Neural cell (in vitro differentiated cells): ENCODE results near the gene LBX2. TPM values are rescaled to one million over a fixed set of nuclear protein-coding genes. Genes with fewer than 3 reads are reported as not detected.

Source experiments
- H2AFZ ChIP-seq: fragments of 200-600, 300-800 bp; sonication (generic), shearing (Covaris generic); 2 replicates; pipeline ENCODE4 v1.6.0; 2014; ENCODE audit warnings: low read depth, mild to moderate bottlenecking, antibody characterized with exemption, low read length, moderate library complexity
- H3F3A ChIP-seq: fragments of 200-600 bp; shearing (Covaris generic); 2 replicates; pipeline ENCODE4 v1.6.1; 2016; ENCODE audit warnings: mild to moderate bottlenecking, moderate library complexity, mixed read lengths, antibody characterized with exemption, low read length; ENCODE audit not compliant: insufficient read depth, poor library complexity, severe bottlenecking
- H3K27ac ChIP-seq: fragments of 200-600, 300-800 bp; sonication (generic), shearing (Covaris generic); 2 replicates; pipeline ENCODE4 v1.5.1; 2014; ENCODE audit warnings: mild to moderate bottlenecking, low read length, moderate library complexity
- H3K27me3 ChIP-seq: fragments of 300-800, 200-600 bp; sonication (generic), shearing (Covaris generic); 2 replicates; pipeline ENCODE4 v1.6.0; 2014; ENCODE audit warnings: mild to moderate bottlenecking, low read depth, low read length, moderate library complexity; ENCODE audit not compliant: insufficient read depth
- H3K36me3 ChIP-seq: fragments of 300-800, 200-600 bp; sonication (generic), shearing (Covaris generic); 2 replicates; pipeline ENCODE4 v1.5.1; 2014; ENCODE audit warnings: mild to moderate bottlenecking, antibody characterized with exemption, low read length, moderate library complexity; ENCODE audit not compliant: insufficient read depth
- H3K4me2 ChIP-seq: fragments of 300-800, 200-600 bp; sonication (generic), shearing (Covaris generic); 2 replicates; pipeline ENCODE4 v1.6.0; 2014; ENCODE audit warnings: mild to moderate bottlenecking, low read length
- H3K4me3 ChIP-seq: fragments of 300-800, 200-600 bp; sonication (generic), shearing (Covaris generic); 2 replicates; pipeline ENCODE4 v1.5.1; 2014; ENCODE audit warnings: mild to moderate bottlenecking, low read length, moderate library complexity
- H3K79me2 ChIP-seq: fragments of 200-600 bp; shearing (Covaris generic); replicated peaks from 2 replicates; pipeline ENCODE4 v1.6.0; 2014; ENCODE audit warnings: mild to moderate bottlenecking, low read length, moderate library complexity; ENCODE audit not compliant: insufficient read depth
- H3K9ac ChIP-seq: fragments of 300-800, 200-600 bp; sonication (generic), shearing (Covaris generic); 2 replicates; pipeline ENCODE4 v1.6.1; 2016; ENCODE audit warnings: mild to moderate bottlenecking, low read length, mixed read lengths
- H3K9me2 ChIP-seq: fragments of 200-600 bp; shearing (Covaris generic); 2 replicates; pipeline ENCODE4 v1.6.1; 2016; ENCODE audit warnings: mild to moderate bottlenecking, low read length, mixed read lengths; ENCODE audit not compliant: insufficient read depth
- H3K9me3 ChIP-seq: fragments of 200-600, 300-800 bp; sonication (generic), shearing (Covaris generic); 2 replicates; pipeline ENCODE4 v1.6.1; 2016; ENCODE audit warnings: mild to moderate bottlenecking, mixed run types, low read length, moderate library complexity, mixed read lengths
- H4K20me1 ChIP-seq: fragments of 200-600 bp; shearing (Covaris generic); 2 replicates; pipeline ENCODE4 v1.6.1; 2016; ENCODE audit warnings: mild to moderate bottlenecking, mixed run types; ENCODE audit not compliant: insufficient read depth
- CTCF ChIP-seq: fragments of 450-650 bp; IDR thresholded peaks from 2 replicates; pipeline ENCODE4 v1.5.1; 2014; ENCODE audit warnings: antibody characterized with exemption, mild to moderate bottlenecking, moderate library complexity; ENCODE audit not compliant: poor library complexity, severe bottlenecking
- EP300 ChIP-seq: fragments of 450-650 bp; conservative IDR thresholded peaks from 2 replicates; pipeline ENCODE4 v1.6.1; 2014; ENCODE audit warnings: antibody characterized with exemption, mild to moderate bottlenecking, moderate library complexity; ENCODE audit not compliant: poor library complexity, severe bottlenecking
- EZH2 ChIP-seq: fragments of 200-600, 300-800 bp; shearing (Covaris generic), sonication (generic); IDR thresholded peaks from 2 replicates; pipeline ENCODE4 v1.6.1; 2014; ENCODE audit warnings: antibody characterized with exemption, low read length, borderline replicate concordance, mild to moderate bottlenecking; ENCODE audit not compliant: insufficient read depth, poor library complexity, severe bottlenecking
- MXI1 ChIP-seq: fragments of 450-650 bp; conservative IDR thresholded peaks from 2 replicates; pipeline ENCODE4 v1.6.1; 2014; ENCODE audit warnings: antibody characterized with exemption, mild to moderate bottlenecking; ENCODE audit not compliant: poor library complexity, severe bottlenecking
- POLR2AphosphoS5 ChIP-seq: IDR thresholded peaks from 2 replicates; pipeline ENCODE4 v1.6.1; 2012
- RAD21 ChIP-seq: fragments of 450-650 bp; conservative IDR thresholded peaks from 2 replicates; pipeline ENCODE4 v1.6.1; 2014; ENCODE audit warnings: antibody characterized with exemption, mild to moderate bottlenecking, moderate library complexity
- REST ChIP-seq: IDR thresholded peaks from 2 replicates; pipeline ENCODE4 v1.6.1; 2012; ENCODE audit warnings: borderline replicate concordance
- SMC3 ChIP-seq: fragments of 450-650 bp; conservative IDR thresholded peaks from 2 replicates; pipeline ENCODE4 v1.6.1; 2014; ENCODE audit warnings: antibody characterized with exemption, mild to moderate bottlenecking, moderate library complexity; ENCODE audit not compliant: poor library complexity
- TAF1 ChIP-seq: IDR thresholded peaks from 2 replicates; pipeline ENCODE4 v1.6.1; 2012; ENCODE audit warnings: low read depth
- polyA plus RNA-seq: library from polyadenylated mRNA; depleted of rRNA; stranded (reverse); fragments of >200 nt; gene quantifications from 2 replicates; pipeline ENCODE4 v1.2.3, GENCODE V29; 2014

Gene LBX2
- polyA plus RNA-seq, 1 donor from 2014 or later: not detected

GRCh38 chr2:74525717-74526648, 26.6 kb upstream of the LBX2 start, which contains the start of gene DQX1:
Gene DQX1 (minus strand): TSS chr2:74526231. CDS start chr2:74525729, 502 bp downstream.
- Histone ChIP-seq H3K79me2 (peaks cover 13% of the 10 kb centered on the region), H3K4me3 (no peak within 1 kb of the TSS), H3K27me3 (peaks cover 13% of the 10 kb centered on the region), H3F3A (no peaks in the 10 kb centered on the region), H2AFZ (no peak within 1 kb of the TSS), H3K36me3 (no peaks in the 10 kb centered on the region), H4K20me1 (no peaks in the 10 kb centered on the region), H3K9me2 (no peaks in the 10 kb centered on the region), H3K9me3 (no peaks in the 10 kb centered on the region), H3K9ac (no peak within 1 kb of the TSS), H3K4me2 (no peak within 1 kb of the TSS), H3K27ac (no peak within 1 kb of the TSS)
- TF ChIP-seq TAF1: no peak
- TF ChIP-seq POLR2AphosphoS5: no peak
- TF ChIP-seq CTCF: no peak
- TF ChIP-seq EZH2: no peak
- TF ChIP-seq MXI1: no peak
- TF ChIP-seq SMC3: no peak
- TF ChIP-seq RAD21: no peak

- peaks cover 22% of the 10 kb centered on the region for H3K27me3 ChIP-seq
- H3K9me3 ChIP-seq: no peaks in the 10 kb centered on the region
- no peak overlapping the region for H3K9ac ChIP-seq
- H3K9me2 ChIP-seq: no peaks in the 10 kb centered on the region
- no peak overlapping the region for H3K4me2 ChIP-seq
- H3K36me3 ChIP-seq: no peaks in the 10 kb centered on the region
- peaks cover 11% of the 10 kb centered on the region for H3K79me2 ChIP-seq
- no peaks in the 10 kb centered on the region for H4K20me1 ChIP-seq
- H3K27ac ChIP-seq: no peak overlapping the region
- no peak for TF ChIP-seq RAD21
- no peak for TF ChIP-seq CTCF
- TF ChIP-seq EP300: no peak
- TF ChIP-seq EZH2: no peak
- TF ChIP-seq REST: no peak
- no peak for TF ChIP-seq SMC3
- no peak for TF ChIP-seq POLR2AphosphoS5
- TF ChIP-seq MXI1: no peak
- no peak for TF ChIP-seq TAF1
- no peak overlapping the region for H2AFZ ChIP-seq
- no peaks in the 10 kb centered on the region for H3F3A ChIP-seq
- no peak overlapping the region for H3K4me3 ChIP-seq
Observed at GRCh38 chr2:74524955-74525716, 25.7 kb upstream of the LBX2 start.
